Endothelial cell (in vitro differentiated cells): ENCODE measurements around the gene BMP5. TPM values are rescaled to one million over a fixed set of nuclear protein-coding genes. Genes with fewer than 3 reads are reported as not detected.

Experiments
- DNase-seq: peaks from one replicate; pipeline ENCODE4 v3.0.0; 2021; ENCODE audit warnings: low spot score
- H3K27ac Mint-ChIP-seq: one replicate; pipeline ENCODE4 v1.8.0; 2021; ENCODE audit warnings: mixed read lengths, inconsistent platforms; ENCODE audit not compliant: unreplicated experiment
- H3K27me3 Mint-ChIP-seq: one replicate; pipeline ENCODE4 v1.8.0; 2021; ENCODE audit warnings: mild to moderate bottlenecking, moderate library complexity, mixed read lengths, inconsistent platforms; ENCODE audit not compliant: unreplicated experiment
- H3K36me3 Mint-ChIP-seq: one replicate; pipeline ENCODE4 v1.8.0; 2021; ENCODE audit warnings: mild to moderate bottlenecking, low read depth, mixed read lengths, inconsistent platforms; ENCODE audit not compliant: unreplicated experiment
- H3K4me1 Mint-ChIP-seq: one replicate; pipeline ENCODE4 v1.8.0; 2021; ENCODE audit warnings: mild to moderate bottlenecking, mixed read lengths, inconsistent platforms; ENCODE audit not compliant: unreplicated experiment
- H3K4me3 Mint-ChIP-seq: one replicate; pipeline ENCODE4 v1.8.0; 2021; ENCODE audit warnings: mild to moderate bottlenecking, mixed read lengths, inconsistent platforms; ENCODE audit not compliant: unreplicated experiment
- H3K9me3 Mint-ChIP-seq: one replicate; pipeline ENCODE4 v1.8.0; 2021; ENCODE audit warnings: mixed read lengths, inconsistent platforms; ENCODE audit not compliant: unreplicated experiment
- CTCF ChIP-seq: fragments of 200-600 bp; sonication (generic); IDR thresholded peaks from one replicate; pipeline ENCODE4 v1.5.0; 2021; ENCODE audit warnings: antibody characterized with exemption; ENCODE audit not compliant: unreplicated experiment
- total RNA-seq: library from RNA; stranded (reverse); fragmentation: NEBNext Ultra II Directional; extraction: Animal tissue kit (Norgen Biotek cat#: 25700); gene quantifications from one replicate; pipeline ENCODE4 v1.2.1, GENCODE V29; 2021; ENCODE audit not compliant: unreplicated experiment

The BMP5 gene
- total RNA-seq, 1 donor from 2014 or later: 0.18 TPM

GRCh38 chr6:55870181-55870813, 5.1 kb downstream of the BMP5 start:
- no peak overlapping the region for H3K27ac Mint-ChIP-seq
- TF ChIP-seq CTCF: no peak
- H3K36me3 Mint-ChIP-seq: no peaks in the 10 kb centered on the region
- no peaks in the 10 kb centered on the region for H3K9me3 Mint-ChIP-seq
- no peak for DNase-seq
- H3K4me3 Mint-ChIP-seq: no peak overlapping the region
- peaks cover 5% of the 10 kb centered on the region for H3K4me1 Mint-ChIP-seq
- H3K27me3 Mint-ChIP-seq: no peaks in the 10 kb centered on the region

DNA sequence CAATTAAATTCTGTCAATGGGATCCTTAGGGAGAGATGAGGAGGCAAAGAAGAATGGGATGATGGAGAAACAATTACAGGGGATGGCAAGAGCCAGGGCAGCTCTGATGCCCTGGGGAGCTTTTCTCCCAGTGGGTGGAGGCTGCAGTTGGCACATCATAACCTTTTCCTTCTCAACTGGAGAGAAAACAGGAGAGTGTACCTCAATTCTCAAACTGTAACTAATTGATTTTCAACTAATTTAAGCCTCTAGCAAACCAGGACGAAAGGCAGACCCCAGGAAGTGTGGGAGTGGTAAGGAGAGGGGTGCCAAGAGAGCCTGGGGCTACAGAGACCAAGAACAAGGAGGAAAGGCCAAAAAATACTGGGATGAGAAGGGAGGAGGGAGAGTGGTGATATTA, 5.7 kb downstream of the BMP5 start:
- Mint-ChIP-seq H3K4me3 (no peak overlapping the region), H3K27ac (no peak overlapping the region), H3K9me3 (no peaks in the 10 kb centered on the region), H3K4me1 (no peaks in the 10 kb centered on the region), H3K36me3 (no peaks in the 10 kb centered on the region), H3K27me3 (no peaks in the 10 kb centered on the region)
- no peak for TF ChIP-seq CTCF
- no peak for DNase-seq

GRCh38 chr6:55868771-55869479, 6.5 kb downstream of the BMP5 start:
- Mint-ChIP-seq H3K9me3 (no peaks in the 10 kb centered on the region), H3K4me3 (no peak overlapping the region), H3K36me3 (no peaks in the 10 kb centered on the region), H3K27me3 (no peaks in the 10 kb centered on the region), H3K4me1 (no peaks in the 10 kb centered on the region), H3K27ac (no peak overlapping the region)
- no peak for TF ChIP-seq CTCF
- DNase-seq: no peak

DNA sequence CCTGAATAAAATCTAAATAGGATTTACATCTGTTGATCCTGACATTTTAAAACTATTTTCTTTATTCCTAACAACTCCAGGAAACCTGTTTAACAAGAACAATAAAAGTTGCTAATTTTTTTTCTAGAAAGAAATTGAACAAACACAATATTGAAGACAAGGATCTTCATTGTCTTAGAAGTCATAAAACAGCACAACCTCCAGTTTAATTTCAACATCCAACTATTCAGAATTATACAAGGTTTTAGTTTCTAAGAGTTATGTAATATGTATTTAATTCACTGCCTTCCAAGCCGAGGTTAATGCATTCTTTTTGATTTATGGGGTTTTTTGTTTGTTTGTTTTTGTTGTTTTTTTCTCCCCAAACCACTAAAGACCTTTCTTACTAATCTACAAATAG, 7.2 kb downstream of the BMP5 start:
- DNase-seq: no peak
- Mint-ChIP-seq H3K27ac (no peak overlapping the region), H3K27me3 (no peaks in the 10 kb centered on the region), H3K4me3 (no peak overlapping the region), H3K36me3 (no peaks in the 10 kb centered on the region), H3K9me3 (no peaks in the 10 kb centered on the region), H3K4me1 (no peaks in the 10 kb centered on the region)
- no peak for TF ChIP-seq CTCF

DNA sequence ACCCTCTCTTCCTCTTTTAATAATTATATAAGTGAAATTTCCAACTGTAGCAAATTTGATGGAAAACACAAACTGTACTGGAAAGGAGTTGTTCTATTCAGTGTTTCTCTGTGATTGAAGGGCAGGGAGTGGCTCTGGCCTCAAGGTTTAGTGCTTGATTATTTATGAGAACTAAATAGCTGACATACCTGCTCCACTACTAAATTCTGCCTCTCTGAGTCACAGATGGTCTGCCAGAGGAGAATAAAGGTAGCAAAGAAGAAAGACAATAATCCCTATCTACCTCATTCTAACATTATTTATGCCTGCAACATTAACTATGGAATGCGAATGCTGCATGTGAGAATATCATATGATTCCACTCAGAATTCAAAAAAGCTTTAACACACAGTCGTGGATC, 9.3 kb downstream of the BMP5 start:
- H3K9me3 Mint-ChIP-seq: no peaks in the 10 kb centered on the region
- DNase-seq: no peak
- H3K27me3 Mint-ChIP-seq: no peaks in the 10 kb centered on the region
- H3K4me3 Mint-ChIP-seq: no peak overlapping the region
- H3K4me1 Mint-ChIP-seq: no peaks in the 10 kb centered on the region
- TF ChIP-seq CTCF: no peak
- no peaks in the 10 kb centered on the region for H3K36me3 Mint-ChIP-seq
- no peak overlapping the region for H3K27ac Mint-ChIP-seq
